HEK293 (cell line): ENCODE results near the gene PNPLA6.

Experiments used
- TCF7L2 ChIP-seq: IDR thresholded peaks from 2 replicates; pipeline ENCODE4 v1.6.1; 2011; ENCODE audit warnings: low read depth, mild to moderate bottlenecking, inconsistent platforms, low read length, moderate library complexity, borderline replicate concordance
- ZBTB8A ChIP-seq: fragments of 450-650 bp; formaldehyde crosslinking; IDR thresholded peaks from 2 replicates; pipeline ENCODE4 v1.5.1; 2016; ENCODE audit warnings: missing biosample characterization, missing genetic modification characterization
- ZNF157 ChIP-seq: fragments of 450-650 bp; formaldehyde crosslinking; IDR thresholded peaks from 2 replicates; pipeline ENCODE4 v1.5.1; 2016; ENCODE audit warnings: missing biosample characterization, missing genetic modification characterization
- ZNF350 ChIP-seq: fragments of 450-650 bp; formaldehyde crosslinking; IDR thresholded peaks from 2 replicates; pipeline ENCODE4 v1.5.0; 2017; ENCODE audit warnings: missing biosample characterization, mild to moderate bottlenecking, missing genetic modification characterization
- ZNF660 ChIP-seq: fragments of 450-650 bp; IDR thresholded peaks from 2 replicates; pipeline ENCODE4 v1.5.1; 2018; ENCODE audit warnings: missing biosample characterization, mild to moderate bottlenecking, missing genetic modification characterization
- ZNF664 ChIP-seq: fragments of 450-650 bp; formaldehyde crosslinking; IDR thresholded peaks from 2 replicates; pipeline ENCODE4 v1.5.1; 2016; ENCODE audit warnings: missing biosample characterization, missing genetic modification characterization
- ZNF76 ChIP-seq: fragments of 450-650 bp; formaldehyde crosslinking; IDR thresholded peaks from 2 replicates; pipeline ENCODE4; 2016; ENCODE audit warnings: low read depth, missing biosample characterization, missing genetic modification characterization, borderline replicate concordance
- ZSCAN16 ChIP-seq: fragments of 450-650 bp; formaldehyde crosslinking; IDR thresholded peaks from 2 replicates; pipeline ENCODE4 v1.5.1; 2016; ENCODE audit warnings: missing biosample characterization, missing genetic modification characterization
- TF ChIP-seq, protein P1 (sequence below): fragments of 450-650 bp; formaldehyde crosslinking; IDR thresholded peaks from 2 replicates; pipeline ENCODE4 v1.5.1; 2016; ENCODE audit warnings: missing biosample characterization, missing genetic modification characterization
- TF ChIP-seq, protein P2 (sequence below): fragments of 450-650 bp; formaldehyde crosslinking; IDR thresholded peaks from 2 replicates; pipeline ENCODE4 v1.5.1; 2016; ENCODE audit warnings: missing biosample characterization, missing genetic modification characterization, low read depth
- TF ChIP-seq, protein P3 (sequence below): fragments of 450-650 bp; formaldehyde crosslinking; IDR thresholded peaks from 2 replicates; pipeline ENCODE4 v1.5.1; 2016; ENCODE audit warnings: missing biosample characterization, missing genetic modification characterization
- TF ChIP-seq, protein P4 (sequence below): fragments of 450-650 bp; formaldehyde crosslinking; IDR thresholded peaks from 2 replicates; pipeline ENCODE4 v1.5.1; 2016; ENCODE audit warnings: missing biosample characterization, missing genetic modification characterization

DNA sequence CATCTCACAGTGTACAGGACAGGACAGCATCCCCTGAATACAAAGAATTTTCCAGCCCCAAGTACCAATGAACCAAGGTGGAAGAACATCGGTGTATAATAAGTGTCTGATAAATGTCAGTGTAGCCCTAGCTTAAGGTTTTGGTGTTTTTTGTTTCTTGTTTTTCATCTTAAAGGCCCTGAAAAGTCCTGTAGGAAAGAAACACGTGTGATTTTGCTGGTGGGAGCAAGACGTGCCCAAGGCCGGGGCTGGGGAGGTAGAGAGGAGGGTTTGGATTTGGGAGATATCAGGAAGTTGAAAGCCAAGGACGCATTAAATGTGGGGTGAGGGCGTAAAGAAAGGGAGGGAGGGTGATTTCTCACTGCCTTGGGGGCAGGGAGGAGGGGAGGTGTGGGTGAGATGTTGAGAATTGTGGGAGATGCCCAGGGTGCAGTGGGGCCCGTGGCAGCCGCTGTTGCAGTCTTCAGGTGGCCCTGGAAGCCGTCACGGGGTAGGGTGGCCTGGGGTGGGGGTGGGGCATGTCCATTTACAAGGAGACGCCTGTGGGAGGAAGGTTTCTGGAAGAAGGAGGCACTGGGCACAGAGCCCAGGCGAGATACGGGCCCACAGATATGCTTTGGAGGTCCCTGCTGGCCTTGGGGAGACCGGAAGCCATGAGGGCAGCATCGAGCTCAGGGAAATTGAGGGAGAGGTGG, 66.9 kb downstream of the PNPLA6 start:
- TF ChIP-seq, protein P1, sequence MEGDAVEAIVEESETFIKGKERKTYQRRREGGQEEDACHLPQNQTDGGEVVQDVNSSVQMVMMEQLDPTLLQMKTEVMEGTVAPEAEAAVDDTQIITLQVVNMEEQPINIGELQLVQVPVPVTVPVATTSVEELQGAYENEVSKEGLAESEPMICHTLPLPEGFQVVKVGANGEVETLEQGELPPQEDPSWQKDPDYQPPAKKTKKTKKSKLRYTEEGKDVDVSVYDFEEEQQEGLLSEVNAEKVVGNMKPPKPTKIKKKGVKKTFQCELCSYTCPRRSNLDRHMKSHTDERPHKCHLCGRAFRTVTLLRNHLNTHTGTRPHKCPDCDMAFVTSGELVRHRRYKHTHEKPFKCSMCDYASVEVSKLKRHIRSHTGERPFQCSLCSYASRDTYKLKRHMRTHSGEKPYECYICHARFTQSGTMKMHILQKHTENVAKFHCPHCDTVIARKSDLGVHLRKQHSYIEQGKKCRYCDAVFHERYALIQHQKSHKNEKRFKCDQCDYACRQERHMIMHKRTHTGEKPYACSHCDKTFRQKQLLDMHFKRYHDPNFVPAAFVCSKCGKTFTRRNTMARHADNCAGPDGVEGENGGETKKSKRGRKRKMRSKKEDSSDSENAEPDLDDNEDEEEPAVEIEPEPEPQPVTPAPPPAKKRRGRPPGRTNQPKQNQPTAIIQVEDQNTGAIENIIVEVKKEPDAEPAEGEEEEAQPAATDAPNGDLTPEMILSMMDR (tag by site-specific recombination): no peak
- TF ChIP-seq ZNF157 (tag by site-specific recombination) (no peak), TCF7L2 (no peak), ZNF660 (tag by site-specific recombination) (no peak), ZNF76 (tag by site-specific recombination) (peak; percentile 31; the same call in 1 of the 2 replicates), ZBTB8A (tag by site-specific recombination) (no peak), ZNF664 (no peak), ZNF350 (tag by site-specific recombination) (no peak), ZSCAN16 (tag by site-specific recombination) (no peak)
- TF ChIP-seq, protein P2, sequence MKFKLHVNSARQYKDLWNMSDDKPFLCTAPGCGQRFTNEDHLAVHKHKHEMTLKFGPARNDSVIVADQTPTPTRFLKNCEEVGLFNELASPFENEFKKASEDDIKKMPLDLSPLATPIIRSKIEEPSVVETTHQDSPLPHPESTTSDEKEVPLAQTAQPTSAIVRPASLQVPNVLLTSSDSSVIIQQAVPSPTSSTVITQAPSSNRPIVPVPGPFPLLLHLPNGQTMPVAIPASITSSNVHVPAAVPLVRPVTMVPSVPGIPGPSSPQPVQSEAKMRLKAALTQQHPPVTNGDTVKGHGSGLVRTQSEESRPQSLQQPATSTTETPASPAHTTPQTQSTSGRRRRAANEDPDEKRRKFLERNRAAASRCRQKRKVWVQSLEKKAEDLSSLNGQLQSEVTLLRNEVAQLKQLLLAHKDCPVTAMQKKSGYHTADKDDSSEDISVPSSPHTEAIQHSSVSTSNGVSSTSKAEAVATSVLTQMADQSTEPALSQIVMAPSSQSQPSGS: no peak
- TF ChIP-seq, protein P3, sequence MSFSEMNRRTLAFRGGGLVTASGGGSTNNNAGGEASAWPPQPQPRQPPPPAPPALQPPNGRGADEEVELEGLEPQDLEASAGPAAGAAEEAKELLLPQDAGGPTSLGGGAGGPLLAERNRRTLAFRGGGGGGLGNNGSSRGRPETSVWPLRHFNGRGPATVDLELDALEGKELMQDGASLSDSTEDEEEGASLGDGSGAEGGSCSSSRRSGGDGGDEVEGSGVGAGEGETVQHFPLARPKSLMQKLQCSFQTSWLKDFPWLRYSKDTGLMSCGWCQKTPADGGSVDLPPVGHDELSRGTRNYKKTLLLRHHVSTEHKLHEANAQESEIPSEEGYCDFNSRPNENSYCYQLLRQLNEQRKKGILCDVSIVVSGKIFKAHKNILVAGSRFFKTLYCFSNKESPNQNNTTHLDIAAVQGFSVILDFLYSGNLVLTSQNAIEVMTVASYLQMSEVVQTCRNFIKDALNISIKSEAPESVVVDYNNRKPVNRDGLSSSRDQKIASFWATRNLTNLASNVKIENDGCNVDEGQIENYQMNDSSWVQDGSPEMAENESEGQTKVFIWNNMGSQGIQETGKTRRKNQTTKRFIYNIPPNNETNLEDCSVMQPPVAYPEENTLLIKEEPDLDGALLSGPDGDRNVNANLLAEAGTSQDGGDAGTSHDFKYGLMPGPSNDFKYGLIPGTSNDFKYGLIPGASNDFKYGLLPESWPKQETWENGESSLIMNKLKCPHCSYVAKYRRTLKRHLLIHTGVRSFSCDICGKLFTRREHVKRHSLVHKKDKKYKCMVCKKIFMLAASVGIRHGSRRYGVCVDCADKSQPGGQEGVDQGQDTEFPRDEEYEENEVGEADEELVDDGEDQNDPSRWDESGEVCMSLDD (tag by site-specific recombination): no peak
- TF ChIP-seq, protein P4, sequence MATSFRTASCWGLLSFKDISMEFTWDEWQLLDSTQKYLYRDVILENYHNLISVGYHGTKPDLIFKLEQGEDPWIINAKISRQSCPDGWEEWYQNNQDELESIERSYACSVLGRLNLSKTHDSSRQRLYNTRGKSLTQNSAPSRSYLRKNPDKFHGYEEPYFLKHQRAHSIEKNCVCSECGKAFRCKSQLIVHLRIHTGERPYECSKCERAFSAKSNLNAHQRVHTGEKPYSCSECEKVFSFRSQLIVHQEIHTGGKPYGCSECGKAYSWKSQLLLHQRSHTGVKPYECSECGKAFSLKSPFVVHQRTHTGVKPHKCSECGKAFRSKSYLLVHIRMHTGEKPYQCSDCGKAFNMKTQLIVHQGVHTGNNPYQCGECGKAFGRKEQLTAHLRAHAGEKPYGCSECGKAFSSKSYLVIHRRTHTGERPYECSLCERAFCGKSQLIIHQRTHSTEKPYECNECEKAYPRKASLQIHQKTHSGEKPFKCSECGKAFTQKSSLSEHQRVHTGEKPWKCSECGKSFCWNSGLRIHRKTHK (tag by site-specific recombination): no peak
